Gastrocnemius medialis (tissue), 4 donors: Measurements from ENCODE around the gene TTLL7.
A peak's percentile ranks its signal among the peaks of the same experiment; 100 is the strongest.

ENCODE experiments used
- CTCF ChIP-seq, 5 experiments: fragments of 450-650 bp in 3 of 5; fragments of 200-600 bp in 2 of 5; sonication (generic) in 2 of 5; IDR thresholded peaks in 4 of 5; conservative IDR thresholded peaks in 1 of 5; 1 replicate in 4 of 5; 2 replicates in 1 of 5; pipeline ENCODE4 v1.5.1; 2016 to 2019; ENCODE audit warnings: antibody characterized with exemption in 5 of 5, mild to moderate bottlenecking in 3 of 5, moderate library complexity in 3 of 5
- POLR2A ChIP-seq, 2 donors: fragments of 450-650 bp; IDR thresholded peaks; one replicate each; pipeline ENCODE4 v1.6.1; 2017; ENCODE audit warnings: antibody characterized with exemption in 2 of 2, mild to moderate bottlenecking in 2 of 2, moderate library complexity in 2 of 2

- TF ChIP-seq CTCF (IDR thresholded peaks at IDR 0.05 in 4 of 5, conservative IDR thresholded peaks at IDR 0.05 in 1 of 5) (peak in 3 of 5 experiments; percentile 22 to 72 (median 62)), POLR2A (IDR thresholded peaks at IDR 0.05) (no peak)
Measured at GRCh38 chr1:83905315-83905907, 93.5 kb downstream of the TTLL7 start.
